Measurements from ENCODE around the gene COL5A1.
"Not testable (repeated sequence)": the region's sequence is repeated elsewhere in the genome, so short reads cannot be mapped to it uniquely, and the experiment has no call there.

Gene COL5A1

GRCh38 chr9:134683714-134684374 lies 42.2 kb downstream of the COL5A1 start:
- Histone ChIP-seq H3K4me3 (replicated peaks; ENCODE audit: insufficient read depth, low read length) (no peak overlapping the region), H3K27me3 (ENCODE audit: insufficient read depth, poor library complexity, severe bottlenecking) (no peaks in the 10 kb centered on the region), H3K27ac (replicated peaks) (no peak overlapping the region)
- DNase-seq (ENCODE audit: low read depth in 1 of 2, low spot score in 1 of 2): no peak
- no peak for TF ChIP-seq SPI1 (IDR thresholded peaks at IDR 0.05; ENCODE audit: borderline replicate concordance, low read depth)
- TF ChIP-seq CTCF (IDR thresholded peaks at IDR 0.05; ENCODE audit: insufficient read depth, low read length): no peak
- TF ChIP-seq POLR2AphosphoS5 (IDR thresholded peaks at IDR 0.05; ENCODE audit: low read depth): no peak
- no peak for TF ChIP-seq REST (IDR thresholded peaks at IDR 0.05; ENCODE audit: insufficient replicate concordance, low read depth)
- TF ChIP-seq GABPA (IDR thresholded peaks at IDR 0.05; ENCODE audit: low read depth): no peak

GRCh38 chr9:134684375-134684723 lies 42.7 kb downstream of the COL5A1 start:
- DNase-seq (ENCODE audit: low read depth in 1 of 2, low spot score in 1 of 2): no peak
- no peaks in the 10 kb centered on the region for H3K27me3 ChIP-seq (ENCODE audit: insufficient read depth, poor library complexity, severe bottlenecking)
- no peak overlapping the region for H3K27ac ChIP-seq (replicated peaks)
- TF ChIP-seq REST (IDR thresholded peaks at IDR 0.05; ENCODE audit: insufficient replicate concordance, low read depth) (no peak), SPI1 (IDR thresholded peaks at IDR 0.05; ENCODE audit: borderline replicate concordance, low read depth) (no peak), POLR2AphosphoS5 (IDR thresholded peaks at IDR 0.05; ENCODE audit: low read depth) (no peak), CTCF (IDR thresholded peaks at IDR 0.05; ENCODE audit: insufficient read depth, low read length) (no peak), GABPA (IDR thresholded peaks at IDR 0.05; ENCODE audit: low read depth) (no peak)
- H3K4me3 ChIP-seq (replicated peaks; ENCODE audit: insufficient read depth, low read length): no peak overlapping the region

GRCh38 chr9:134684941-134685340 lies 43.3 kb downstream of the COL5A1 start:
- not testable (repeated sequence) for H3K27ac ChIP-seq (replicated peaks); DNase-seq (ENCODE audit: low read depth in 1 of 2, low spot score in 1 of 2); H3K27me3 ChIP-seq (ENCODE audit: insufficient read depth, poor library complexity, severe bottlenecking); H3K4me3 ChIP-seq (replicated peaks; ENCODE audit: insufficient read depth, low read length)

- no peak for DNase-seq (ENCODE audit: low read depth in 1 of 2, low spot score in 1 of 2)
- Histone ChIP-seq H3K27me3 (ENCODE audit: insufficient read depth, poor library complexity, severe bottlenecking) (no peaks in the 10 kb centered on the region), H3K27ac (replicated peaks) (no peak overlapping the region), H3K4me3 (replicated peaks; ENCODE audit: insufficient read depth, low read length) (no peak overlapping the region)
- TF ChIP-seq SPI1 (IDR thresholded peaks at IDR 0.05; ENCODE audit: borderline replicate concordance, low read depth) (no peak), POLR2AphosphoS5 (IDR thresholded peaks at IDR 0.05; ENCODE audit: low read depth) (no peak), CTCF (IDR thresholded peaks at IDR 0.05; ENCODE audit: insufficient read depth, low read length) (no peak), GABPA (IDR thresholded peaks at IDR 0.05; ENCODE audit: low read depth) (no peak), REST (IDR thresholded peaks at IDR 0.05; ENCODE audit: insufficient replicate concordance, low read depth) (no peak)
Measured at GRCh38 chr9:134685784-134686183, 44.2 kb downstream of the COL5A1 start.

Measured in HL-60 (cell line).